AG09319 (cell line): ENCODE data around the gene UNC93B1.

Experiments
- DNase-seq: peaks from one replicate; pipeline ENCODE4 v3.0.0-alpha.2; 2010; ENCODE audit warnings: low read depth; ENCODE audit errors: extremely low read depth
- CTCF ChIP-seq: IDR thresholded peaks from 2 replicates; pipeline ENCODE4 v1.5.1; 2011; ENCODE audit warnings: low read depth, mild to moderate bottlenecking, inconsistent platforms, low read length, moderate library complexity

The UNC93B1 gene

GRCh38 chr11:68003846-68004550 is at the start of gene UNC93B1:
UNC93B1 (minus strand) TSS chr11:68004097; CDS start chr11:68004043, 54 bp downstream.
- no peak for TF ChIP-seq CTCF

GRCh38 chr11:68053117-68053516 is 49.2 kb upstream of the UNC93B1 start:
- no peak for DNase-seq
- TF ChIP-seq CTCF, result no peak

More at GRCh38 chr11:68003846-68004550, at the start of gene UNC93B1:
- DNase-seq, result peak; percentile 57

GRCh38 chr11:68052137-68052873 is 48.4 kb upstream of the UNC93B1 start:
- no peak for DNase-seq
- no peak for TF ChIP-seq CTCF

- DNase-seq, result no peak
- no peak for TF ChIP-seq CTCF
Observed at GRCh38 chr11:68051191-68052136, 47.6 kb upstream of the UNC93B1 start.

- TF ChIP-seq CTCF, result no peak
- no peak for DNase-seq
Observed at GRCh38 chr11:68050371-68050841, 46.5 kb upstream of the UNC93B1 start.

DNA sequence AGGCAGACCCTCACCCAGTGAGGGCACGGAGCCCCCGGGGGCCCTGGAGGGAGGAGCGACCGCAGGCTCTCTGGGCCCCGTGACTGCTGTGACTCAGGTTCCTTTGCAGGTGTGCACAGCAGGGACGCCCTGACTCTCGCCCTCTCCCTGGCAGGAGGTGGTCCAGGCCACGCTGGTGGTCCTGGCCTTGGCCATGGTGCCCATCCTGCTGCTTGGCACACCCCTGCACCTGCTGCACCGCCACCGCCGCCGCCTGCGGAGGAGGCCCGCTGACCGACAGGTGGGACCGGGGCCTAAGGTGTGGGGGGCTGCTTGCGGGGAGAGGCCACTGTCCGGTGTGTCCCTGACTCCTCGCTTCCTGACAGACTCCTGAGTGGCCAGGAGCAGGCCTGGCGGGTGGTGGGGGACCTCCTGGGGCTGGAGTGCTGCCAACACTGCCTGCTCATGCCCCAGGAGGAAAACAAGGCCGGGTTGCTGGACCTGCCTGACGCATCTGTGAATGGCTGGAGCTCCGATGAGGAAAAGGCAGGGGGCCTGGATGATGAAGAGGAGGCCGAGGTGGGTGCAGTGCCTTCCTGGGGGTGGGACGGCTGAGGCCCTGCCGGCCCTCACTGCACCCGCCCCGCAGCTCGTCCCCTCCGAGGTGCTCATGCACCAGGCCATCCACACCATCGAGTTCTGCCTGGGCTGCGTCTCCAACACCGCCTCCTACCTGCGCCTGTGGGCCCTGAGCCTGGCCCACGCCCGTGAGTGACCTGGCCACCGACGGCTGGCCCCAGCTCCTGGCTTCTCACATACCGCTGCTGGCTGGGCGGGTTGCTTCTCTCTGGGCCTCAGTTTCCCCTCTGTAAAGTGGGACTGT is 45.8 kb upstream of the UNC93B1 start:
- DNase-seq, result no peak
- TF ChIP-seq CTCF, result no peak
